HFF-Myc (cell line): ENCODE measurements around the gene NTMT1.

Experiments used
- DNase-seq: peaks from one replicate; pipeline ENCODE4 v3.0.0-alpha.2; 2011; ENCODE audit warnings: low read depth; ENCODE audit errors: extremely low read depth
- H3K4me3 ChIP-seq: replicated peaks from 2 replicates; pipeline ENCODE4 v1.5.1; 2011; ENCODE audit warnings: low read depth, mild to moderate bottlenecking, control low read depth, low read length
- TF ChIP-seq, protein P1 (sequence below): IDR thresholded peaks from 2 replicates; pipeline ENCODE4 v1.5.1; 2012; ENCODE audit warnings: mild to moderate bottlenecking, low read depth, low read length, control low read depth; ENCODE audit errors: missing control alignments

The NTMT1 gene

DNA sequence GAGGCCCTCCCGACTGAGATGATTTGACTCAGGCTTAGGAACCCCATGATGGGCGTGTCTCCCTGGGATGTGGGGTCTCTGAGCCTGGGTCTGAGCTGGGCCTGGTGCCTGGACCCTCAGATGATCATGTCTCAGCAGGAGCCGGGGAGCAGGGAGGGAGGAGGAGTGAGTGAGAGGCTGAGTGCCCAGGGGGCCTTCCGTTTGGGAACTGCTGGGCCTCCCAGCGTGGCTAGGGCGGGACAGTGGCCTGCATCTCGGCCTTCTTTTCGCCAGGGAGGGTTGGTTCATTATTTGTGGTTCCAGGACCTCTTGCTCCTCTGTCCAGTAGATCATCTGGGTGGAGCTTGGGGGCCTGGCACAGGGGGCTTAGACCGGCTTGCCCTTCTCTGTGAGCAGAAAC lies 45.1 kb downstream of the NTMT1 start:
- TF ChIP-seq, protein P1, sequence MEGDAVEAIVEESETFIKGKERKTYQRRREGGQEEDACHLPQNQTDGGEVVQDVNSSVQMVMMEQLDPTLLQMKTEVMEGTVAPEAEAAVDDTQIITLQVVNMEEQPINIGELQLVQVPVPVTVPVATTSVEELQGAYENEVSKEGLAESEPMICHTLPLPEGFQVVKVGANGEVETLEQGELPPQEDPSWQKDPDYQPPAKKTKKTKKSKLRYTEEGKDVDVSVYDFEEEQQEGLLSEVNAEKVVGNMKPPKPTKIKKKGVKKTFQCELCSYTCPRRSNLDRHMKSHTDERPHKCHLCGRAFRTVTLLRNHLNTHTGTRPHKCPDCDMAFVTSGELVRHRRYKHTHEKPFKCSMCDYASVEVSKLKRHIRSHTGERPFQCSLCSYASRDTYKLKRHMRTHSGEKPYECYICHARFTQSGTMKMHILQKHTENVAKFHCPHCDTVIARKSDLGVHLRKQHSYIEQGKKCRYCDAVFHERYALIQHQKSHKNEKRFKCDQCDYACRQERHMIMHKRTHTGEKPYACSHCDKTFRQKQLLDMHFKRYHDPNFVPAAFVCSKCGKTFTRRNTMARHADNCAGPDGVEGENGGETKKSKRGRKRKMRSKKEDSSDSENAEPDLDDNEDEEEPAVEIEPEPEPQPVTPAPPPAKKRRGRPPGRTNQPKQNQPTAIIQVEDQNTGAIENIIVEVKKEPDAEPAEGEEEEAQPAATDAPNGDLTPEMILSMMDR: no peak
- DNase-seq: no peak
- H3K4me3 ChIP-seq: no peak overlapping the region

DNA sequence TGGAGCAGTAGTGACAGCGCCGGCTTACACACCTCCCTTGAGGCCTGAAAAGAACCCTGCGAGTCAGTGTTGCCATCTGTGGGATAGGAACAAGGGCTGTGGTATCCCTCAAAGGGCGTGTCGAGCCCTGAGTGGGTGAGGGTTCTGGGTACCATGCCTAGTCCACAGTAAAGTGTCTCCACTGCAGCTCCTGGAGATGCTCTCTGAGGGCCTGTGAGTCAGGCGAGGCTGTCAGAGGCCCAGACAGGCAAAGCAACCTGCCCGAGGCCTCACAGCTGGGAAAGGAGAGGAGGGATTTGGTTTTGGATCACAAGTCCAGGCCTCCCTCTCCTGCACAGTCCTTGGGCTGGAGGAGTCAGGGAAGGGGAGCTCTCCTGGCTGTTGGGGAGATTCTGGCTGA lies 45.6 kb downstream of the NTMT1 start:
- H3K4me3 ChIP-seq: no peak overlapping the region
- TF ChIP-seq, protein P1: no peak
- DNase-seq: no peak

DNA sequence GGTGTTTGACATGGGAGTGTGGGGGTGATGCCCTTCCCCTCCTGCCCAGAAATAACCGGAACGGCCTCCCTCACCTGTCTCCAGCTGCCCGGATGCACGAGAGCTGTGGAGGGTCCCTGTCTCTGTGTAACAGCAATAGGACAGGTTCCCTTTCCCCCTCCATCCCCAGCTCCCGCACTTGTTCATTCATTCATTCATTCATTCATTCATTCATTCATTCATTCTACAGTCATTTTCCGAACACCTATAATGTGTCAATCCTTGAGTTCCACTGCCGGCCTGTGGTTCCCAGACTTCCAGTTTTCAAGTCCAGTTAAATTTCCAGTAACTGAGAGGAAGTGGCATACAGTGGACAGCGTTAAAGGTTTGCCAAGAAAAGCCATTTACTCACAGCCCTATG lies 46.7 kb downstream of the NTMT1 start:
- no peak overlapping the region for H3K4me3 ChIP-seq
- DNase-seq: no peak
- TF ChIP-seq, protein P1: no peak

DNA sequence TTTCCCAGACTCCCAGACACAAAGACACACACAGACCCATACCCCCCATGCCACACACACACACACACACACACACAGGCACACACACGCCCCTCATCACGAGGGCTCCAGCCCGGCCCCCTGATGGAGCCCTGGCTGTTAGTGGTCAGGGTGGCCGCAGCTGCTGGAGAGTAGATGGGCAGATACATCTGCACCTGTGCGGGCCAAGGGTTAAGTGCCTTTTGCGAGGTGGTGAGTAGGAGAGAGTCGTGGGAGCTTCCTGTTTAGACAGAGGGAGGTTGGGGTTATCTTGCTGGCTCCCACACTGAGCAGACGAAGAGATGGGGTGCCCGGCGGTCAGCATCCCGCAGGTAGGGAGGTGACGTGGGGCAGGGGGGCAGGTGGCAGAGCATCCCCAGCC lies 47.6 kb downstream of the NTMT1 start:
- DNase-seq: no peak

DNA sequence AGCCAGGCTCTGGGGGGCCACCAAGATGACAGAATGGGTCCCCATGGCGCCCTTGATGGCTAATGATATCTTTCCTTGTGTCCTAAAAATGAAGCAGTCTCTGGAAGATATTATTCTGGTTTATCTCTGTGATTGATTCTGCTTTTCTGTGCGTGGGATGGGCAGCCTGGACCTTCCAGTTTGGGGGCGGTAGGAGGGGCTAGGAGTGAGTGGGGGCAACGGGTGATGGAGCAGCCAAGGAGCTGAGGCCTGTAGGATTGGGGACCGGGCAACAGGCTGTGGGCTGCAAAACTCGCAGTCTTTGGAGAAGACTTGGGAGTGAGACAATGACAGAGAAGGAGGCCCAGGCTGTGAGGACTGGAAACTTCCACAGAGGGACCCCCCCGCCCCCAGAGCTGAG lies 48.3 kb downstream of the NTMT1 start:
- H3K4me3 ChIP-seq: no peak overlapping the region
- no peak for DNase-seq
- TF ChIP-seq, protein P1: no peak

More for the DNA sequence above, 47.6 kb downstream of the NTMT1 start:
- H3K4me3 ChIP-seq: no peak overlapping the region
- TF ChIP-seq, protein P1: no peak

DNA sequence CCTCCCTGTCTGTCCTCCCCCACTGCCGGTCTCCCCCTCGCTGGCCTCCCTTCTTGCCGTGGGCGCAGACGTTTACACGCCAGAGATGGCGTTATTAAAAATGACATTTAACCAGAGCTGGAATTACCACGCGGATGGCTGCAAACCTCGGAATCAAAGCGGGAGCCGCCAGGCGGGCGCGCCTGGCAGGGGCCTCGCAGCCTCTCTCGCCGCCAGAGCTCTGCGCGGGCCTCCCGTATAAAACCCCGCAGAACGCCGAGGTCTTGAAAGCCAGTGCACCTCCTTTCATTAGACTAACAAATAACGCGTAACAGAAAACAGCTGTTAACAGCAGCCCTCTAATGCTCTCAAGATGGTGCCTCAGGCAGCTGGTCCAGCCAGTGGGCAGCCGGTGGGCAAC lies 49.7 kb downstream of the NTMT1 start:
- TF ChIP-seq, protein P1: no peak
- H3K4me3 ChIP-seq: no peak overlapping the region
- DNase-seq: no peak

DNA sequence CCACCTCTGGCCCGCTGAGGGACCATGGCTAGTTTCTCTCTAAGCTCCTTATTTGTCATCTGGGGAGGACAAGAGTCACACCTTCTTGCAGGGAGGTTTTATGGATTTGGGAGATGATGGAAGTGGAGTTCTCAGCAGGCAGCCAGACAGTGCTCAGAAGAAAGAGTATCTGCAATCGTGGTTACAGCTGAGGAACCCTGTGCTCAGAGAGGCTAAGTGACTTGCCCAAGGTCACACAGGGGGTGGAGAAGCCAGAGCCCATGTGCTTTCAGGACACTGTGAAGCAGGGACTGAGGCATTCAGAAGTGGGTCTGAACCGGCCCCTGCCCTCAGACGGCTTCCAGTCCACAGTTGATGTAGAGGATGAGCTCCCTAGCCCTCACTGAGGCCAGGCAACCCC lies 50.3 kb downstream of the NTMT1 start:
- TF ChIP-seq, protein P1: no peak
- DNase-seq: no peak
- H3K4me3 ChIP-seq: no peak overlapping the region
